GM12801 (cell line): ENCODE measurements around the gene GAS2L1.

Source experiments
- CTCF ChIP-seq: IDR thresholded peaks from one replicate; pipeline ENCODE4 v1.5.1; 2011; ENCODE audit warnings: control low read depth; ENCODE audit not compliant: insufficient read length; ENCODE audit errors: extremely low read depth

The GAS2L1 gene

DNA sequence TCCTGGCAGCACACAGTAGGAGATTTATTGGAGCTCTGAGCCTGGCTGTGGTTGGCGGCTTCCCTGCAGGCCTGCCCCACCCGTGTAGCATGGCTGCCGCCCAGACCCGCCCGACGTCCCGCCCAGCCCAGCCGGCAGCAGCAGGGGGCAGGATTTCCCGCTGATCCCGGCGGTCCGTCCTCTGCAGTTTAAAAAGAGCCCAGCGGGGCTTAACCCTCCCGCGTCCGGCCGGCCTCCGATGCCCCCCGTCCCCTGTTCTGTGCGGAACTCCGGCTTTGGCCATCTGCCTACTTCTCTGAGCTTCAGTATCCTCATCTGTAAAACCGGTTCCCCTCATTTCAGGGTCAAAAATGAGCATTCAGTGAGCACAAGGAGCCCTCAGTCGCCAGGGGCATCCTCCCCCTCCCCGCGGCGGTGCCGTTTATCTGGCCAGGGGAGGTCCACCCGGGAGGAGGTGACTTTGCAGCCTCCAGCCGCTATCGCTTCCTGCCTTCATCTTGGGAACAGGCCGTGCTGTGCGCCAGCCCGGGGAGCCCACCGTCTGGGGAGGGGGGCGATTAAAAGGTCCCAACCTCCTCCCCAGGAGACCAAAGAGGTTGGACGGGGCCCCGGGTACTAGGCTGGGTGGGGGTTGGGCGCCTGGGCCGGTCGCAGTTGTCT lies at the start of gene GAS2L1:
GAS2L1 (plus strand) TSS at position 476 of the 660 bp plus-strand sequence. CDS start 1,456 bp downstream, outside the sequence.
- no peak for TF ChIP-seq CTCF

GRCh38 chr22:29257751-29258181 lies 48.7 kb upstream of the GAS2L1 start:
- TF ChIP-seq CTCF, result no peak

- no peak for TF ChIP-seq CTCF
Observed at GRCh38 chr22:29258407-29259252, 47.8 kb upstream of the GAS2L1 start.

DNA sequence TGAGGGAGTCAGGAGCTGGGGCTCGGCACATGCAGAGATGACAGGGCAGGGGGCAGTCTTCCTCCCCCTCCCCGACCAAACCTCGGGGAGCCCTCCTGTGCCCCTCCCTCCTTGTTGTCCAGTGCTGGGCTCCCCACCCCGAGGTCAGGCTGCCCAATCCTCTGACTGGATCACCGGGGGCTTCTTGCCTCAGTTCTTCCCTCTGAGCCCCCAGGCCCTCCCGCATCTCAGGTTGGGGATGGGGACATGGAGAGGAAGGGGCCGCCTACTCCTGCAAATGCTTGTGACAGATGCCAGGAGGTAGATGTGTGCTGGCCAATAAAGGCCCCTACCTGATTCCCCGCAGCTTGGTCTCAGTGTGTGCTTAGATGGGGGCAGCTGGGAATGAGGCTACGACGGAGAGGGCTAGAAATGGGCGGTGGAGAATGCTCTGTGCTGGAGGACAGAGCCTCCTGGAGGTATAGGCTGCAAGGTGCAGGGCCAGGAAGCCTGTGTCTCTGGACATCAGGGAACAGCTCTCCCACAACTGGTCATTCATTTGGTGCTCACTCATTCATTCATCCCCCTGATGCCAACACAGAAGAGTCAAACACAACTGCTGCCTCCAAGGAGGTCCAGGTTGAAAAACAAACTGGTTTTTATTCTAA lies 47.1 kb upstream of the GAS2L1 start:
- TF ChIP-seq CTCF, result no peak

GRCh38 chr22:29260031-29260560 lies 46.4 kb upstream of the GAS2L1 start:
- no peak for TF ChIP-seq CTCF

DNA sequence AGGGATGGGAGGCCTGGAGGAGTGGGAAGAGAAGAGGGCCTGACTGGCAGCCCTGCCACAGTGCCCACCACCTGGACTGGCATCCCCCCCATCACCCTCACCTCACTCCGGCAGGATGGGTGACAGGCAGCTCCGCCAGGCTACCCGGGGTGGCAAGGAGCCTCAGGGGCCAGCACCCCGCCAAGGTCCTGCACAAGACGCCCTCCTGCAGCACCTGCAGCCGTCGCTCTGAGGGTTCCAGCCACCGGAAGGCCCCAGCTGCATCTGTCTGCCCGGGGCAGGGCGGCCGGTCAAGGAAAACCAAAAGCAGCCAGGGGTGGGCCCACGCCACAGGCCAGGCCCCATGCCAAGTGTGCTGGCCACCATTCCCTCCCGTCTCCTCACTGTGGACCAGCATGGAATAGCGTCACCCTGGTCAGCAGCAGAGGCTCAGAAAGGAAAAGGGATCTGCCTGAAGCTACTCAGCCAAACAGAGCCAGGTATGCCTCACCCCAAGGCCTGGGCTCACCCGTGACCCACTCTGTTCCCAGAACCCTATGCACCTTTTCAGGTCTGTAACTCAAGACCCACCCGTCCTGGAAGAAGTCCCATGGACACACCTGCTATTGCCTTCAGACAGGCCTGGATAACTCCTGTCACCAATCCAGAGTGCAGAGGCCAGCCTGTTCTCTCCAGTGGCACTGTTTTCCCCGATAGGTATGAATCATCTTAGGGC lies 45.7 kb upstream of the GAS2L1 start:
- no peak for TF ChIP-seq CTCF
